Frontal cortex (tissue), 4 donors: ENCODE data around the gene SLC35A1. TPM values are rescaled to one million over a fixed set of nuclear protein-coding genes. Genes with fewer than 3 reads are reported as not detected.
A peak's percentile ranks its signal among the peaks of the same experiment; 100 is the strongest.
"Not testable (repeated sequence)": the region's sequence is repeated elsewhere in the genome, so short reads cannot be mapped to it uniquely, and the experiment has no call there.

Experiments used
- DNase-seq, 2 donors: peaks; one replicate each; pipeline ENCODE4 v3.0.0; 2012; ENCODE audit warnings: low spot score in 2 of 2
- FAIRE-seq: peaks from 2 replicates; lab custom pipeline; 2012; peaks lifted over from hg19 to GRCh38; lab: Jason Lieb, UNC
- total RNA-seq: library from RNA; depleted of rRNA; stranded (reverse); fragments of >200 nt; gene quantifications from one replicate; pipeline ENCODE4 v1.2.3, GENCODE V29; 2014
- donor health status: control.
- donor health status: control.
- donor health status: control.

The SLC35A1 gene, protein sequence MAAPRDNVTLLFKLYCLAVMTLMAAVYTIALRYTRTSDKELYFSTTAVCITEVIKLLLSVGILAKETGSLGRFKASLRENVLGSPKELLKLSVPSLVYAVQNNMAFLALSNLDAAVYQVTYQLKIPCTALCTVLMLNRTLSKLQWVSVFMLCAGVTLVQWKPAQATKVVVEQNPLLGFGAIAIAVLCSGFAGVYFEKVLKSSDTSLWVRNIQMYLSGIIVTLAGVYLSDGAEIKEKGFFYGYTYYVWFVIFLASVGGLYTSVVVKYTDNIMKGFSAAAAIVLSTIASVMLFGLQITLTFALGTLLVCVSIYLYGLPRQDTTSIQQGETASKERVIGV
- total RNA-seq, result 24.9 TPM

- FAIRE-seq, result no peak
Measured at GRCh38 chr6:87472525-87473418, at the start of gene SLC35A1. TSS of gene SLC35A1 (plus strand) at chr6:87472974. CDS start at chr6:87473004, 30 bp downstream.

GRCh38 chr6:87426789-87427188, 46.0 kb upstream of the SLC35A1 start:
- no peak for FAIRE-seq

More at GRCh38 chr6:87472525-87473418, at the start of gene SLC35A1:
- peak; percentile 86 to 87 for DNase-seq

GRCh38 chr6:87430499-87430898, 42.3 kb upstream of the SLC35A1 start:
- DNase-seq, result no peak
- no peak for FAIRE-seq

More at GRCh38 chr6:87426789-87427188, 46.0 kb upstream of the SLC35A1 start:
- DNase-seq, result no peak

GRCh38 chr6:87431263-87431662, 41.5 kb upstream of the SLC35A1 start:
- FAIRE-seq (no peak), DNase-seq (no peak)

GRCh38 chr6:87436435-87436834, 36.3 kb upstream of the SLC35A1 start:
- FAIRE-seq, result no peak
- DNase-seq, result no peak

DNA sequence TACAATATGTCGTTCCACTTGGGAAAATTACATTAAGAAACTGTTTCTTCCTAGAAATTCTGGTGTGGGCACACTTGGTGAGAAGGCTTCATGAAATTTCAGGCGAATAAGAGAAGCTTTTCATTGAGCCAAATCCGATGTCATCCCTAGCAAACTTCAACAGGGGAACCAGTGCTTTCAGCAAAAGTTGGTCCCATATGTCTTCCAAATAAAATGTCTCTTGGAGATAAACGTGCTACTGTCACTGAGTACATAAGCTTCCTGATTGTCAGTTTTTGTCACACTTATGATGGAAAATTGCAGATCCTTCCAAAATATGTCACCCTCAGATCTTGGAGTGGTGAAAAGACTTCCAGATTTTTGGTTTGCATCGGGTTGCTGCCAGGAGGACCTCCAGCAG, 31.1 kb upstream of the SLC35A1 start:
- FAIRE-seq (no peak), DNase-seq (no peak)

- no peak for DNase-seq
- FAIRE-seq, result no peak
Measured at GRCh38 chr6:87444362-87444761, 28.4 kb upstream of the SLC35A1 start.

DNA sequence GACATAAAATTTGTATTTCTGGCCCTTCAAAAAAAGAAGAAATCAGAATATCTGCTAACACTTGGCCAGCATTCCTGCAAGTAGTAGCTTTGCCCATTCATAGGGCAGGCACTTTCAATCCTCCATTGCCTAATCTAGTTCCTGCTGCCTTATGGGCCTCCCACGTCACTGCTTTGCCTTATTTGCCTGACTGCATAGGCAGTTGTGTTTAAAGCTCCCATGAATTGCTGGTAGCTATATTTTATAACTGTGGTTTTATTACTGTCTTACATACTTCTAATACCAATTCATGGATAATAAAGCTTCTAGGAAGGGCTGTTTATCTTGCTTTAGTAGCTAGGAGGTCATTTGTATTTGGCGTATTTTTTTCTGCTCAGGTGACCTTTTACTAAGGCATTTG, 7.7 kb upstream of the SLC35A1 start:
- no peak for FAIRE-seq
- no peak for DNase-seq

GRCh38 chr6:87473419-87473903, 687 bp downstream of the SLC35A1 start:
- FAIRE-seq (no peak), DNase-seq (peak; percentile 33 to 44)

- FAIRE-seq (no peak), DNase-seq (no peak)
Measured at GRCh38 chr6:87481931-87482330, 9.2 kb downstream of the SLC35A1 start.

GRCh38 chr6:87482366-87482765, 9.6 kb downstream of the SLC35A1 start:
- DNase-seq (no peak), FAIRE-seq (no peak)

- no peak for FAIRE-seq
- DNase-seq, result no peak
Measured at GRCh38 chr6:87483929-87484328, 11.2 kb downstream of the SLC35A1 start.

DNA sequence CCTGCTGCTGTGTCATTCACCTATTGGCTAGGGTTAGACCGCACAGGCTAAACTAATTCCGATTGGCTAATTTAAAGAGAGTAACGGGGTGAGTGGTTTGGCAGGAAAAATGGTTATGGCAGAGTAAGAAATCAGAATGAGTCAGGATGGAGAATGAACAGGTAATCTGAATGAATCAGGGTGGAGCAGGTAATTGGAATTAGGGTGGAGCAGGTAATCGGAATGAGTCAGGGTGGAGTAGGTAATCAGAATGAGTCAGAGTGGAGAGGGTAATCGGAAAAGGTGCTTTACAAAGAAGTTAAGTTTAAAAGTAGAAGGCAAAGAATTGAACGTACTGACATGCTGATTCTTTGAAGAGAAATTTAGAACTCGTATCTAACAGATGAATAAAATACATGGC, 11.7 kb downstream of the SLC35A1 start:
- DNase-seq, result no peak
- FAIRE-seq, result no peak

GRCh38 chr6:87487555-87487954, 14.8 kb downstream of the SLC35A1 start:
- FAIRE-seq, result no peak
- DNase-seq, result no peak

GRCh38 chr6:87489326-87489725, 16.6 kb downstream of the SLC35A1 start:
- not testable (repeated sequence) for DNase-seq, FAIRE-seq

DNA sequence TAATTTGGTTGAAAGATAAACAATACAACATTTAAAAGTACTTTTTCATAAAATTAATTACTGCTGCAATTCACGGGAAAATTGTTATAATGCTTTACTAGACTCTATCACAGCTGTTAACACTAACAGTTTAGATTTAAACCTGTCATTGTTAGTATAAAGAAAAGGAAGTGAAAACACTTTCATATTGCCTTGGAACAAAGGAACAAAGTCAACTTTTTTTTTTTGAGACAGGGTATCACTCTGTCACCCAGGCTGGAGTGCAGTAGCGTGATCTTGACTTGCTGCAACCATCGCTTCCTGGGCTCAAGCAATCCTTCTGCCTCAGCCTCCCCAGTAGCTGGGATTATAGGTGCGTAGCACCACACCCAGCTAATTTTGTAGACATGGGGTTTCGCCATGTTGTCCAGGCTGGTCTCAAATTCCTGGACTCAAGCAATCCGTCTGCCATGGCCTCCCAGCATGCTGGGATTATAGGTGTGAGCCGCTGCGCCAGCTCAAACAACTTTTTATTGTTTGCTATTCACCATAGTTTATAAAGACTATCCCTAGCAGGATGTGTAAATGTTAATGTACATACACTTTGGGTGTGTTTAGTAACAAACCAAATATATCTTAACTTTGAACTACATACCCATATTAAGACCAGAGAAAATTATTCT, 22.1 kb downstream of the SLC35A1 start:
- no peak for DNase-seq

DNA sequence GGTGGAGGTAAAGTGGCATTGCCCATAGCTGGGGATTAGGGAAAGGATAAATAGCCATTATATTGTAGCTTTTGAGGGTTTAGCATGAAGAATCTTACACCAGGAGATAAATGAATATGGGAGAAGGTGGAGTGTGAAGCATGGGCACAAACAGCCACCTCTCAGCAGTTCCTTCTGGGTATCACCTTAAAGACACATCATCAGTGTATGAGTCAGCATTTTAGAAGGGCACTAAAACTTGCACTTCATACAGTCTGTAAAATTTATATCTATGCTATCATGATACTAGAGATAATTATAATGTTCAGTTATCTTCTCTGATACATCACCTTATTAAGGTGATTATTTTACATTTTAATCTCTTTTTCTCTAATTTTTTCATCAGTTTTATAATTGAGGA, 25.3 kb downstream of the SLC35A1 start:
- no peak for FAIRE-seq
- DNase-seq, result no peak

More for the DNA sequence above, 22.1 kb downstream of the SLC35A1 start:
- no peak for FAIRE-seq

DNA sequence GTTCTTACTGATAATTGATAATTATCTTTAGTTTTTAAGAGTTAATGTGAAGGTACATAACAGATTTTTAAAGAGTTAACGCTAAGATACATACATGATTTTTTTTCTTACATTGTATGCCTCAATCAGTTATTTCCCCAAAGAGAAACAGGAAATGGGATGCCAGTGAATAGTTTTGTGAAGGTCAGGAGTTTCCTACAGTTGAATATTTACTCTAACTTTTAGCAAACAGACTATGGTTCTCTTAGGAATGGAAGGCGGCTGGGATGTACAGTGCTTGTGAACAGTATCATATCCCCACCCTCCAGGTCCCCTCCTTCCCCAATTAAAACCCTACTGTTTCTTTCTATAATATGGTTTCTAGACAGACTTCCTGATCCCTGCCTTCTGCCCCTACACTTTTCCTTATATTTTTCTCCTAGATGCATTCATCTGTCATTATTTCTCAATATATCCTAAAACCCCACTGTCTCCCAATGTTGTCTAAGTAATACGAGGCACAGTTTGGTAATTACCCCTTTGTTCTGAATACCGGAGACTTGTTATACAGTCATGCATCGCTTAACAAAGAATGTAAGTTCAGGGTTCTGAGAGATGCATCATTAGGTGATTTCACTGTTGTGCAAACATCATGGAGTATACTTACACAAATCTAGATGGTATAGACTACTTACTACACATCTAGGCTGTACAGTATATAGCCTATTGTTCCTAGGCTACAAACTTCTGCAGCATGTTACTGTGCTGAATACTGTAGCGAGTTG, 29.2 kb downstream of the SLC35A1 start:
- FAIRE-seq, result no peak
- DNase-seq, result no peak

DNA sequence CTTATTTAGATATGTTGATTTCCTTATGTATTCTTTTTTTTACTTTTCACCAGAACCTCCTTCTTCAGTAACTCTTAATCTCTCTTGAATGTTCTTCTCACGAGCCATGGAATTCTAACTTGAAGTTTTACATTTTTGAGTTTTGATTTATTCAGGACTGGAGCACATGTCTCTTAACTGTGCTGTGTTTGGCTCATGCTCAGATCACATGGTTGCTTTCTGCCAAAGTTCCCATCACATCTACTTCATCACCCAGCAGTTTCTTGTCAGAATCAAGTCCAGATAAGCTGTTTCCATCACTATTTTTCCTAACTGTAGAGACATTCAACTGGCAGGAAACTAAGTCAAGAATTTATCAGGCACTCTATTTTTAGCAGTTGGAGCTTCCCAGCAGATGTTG, 31.7 kb downstream of the SLC35A1 start:
- FAIRE-seq, result no peak
- DNase-seq, result no peak

- DNase-seq (no peak), FAIRE-seq (no peak)
Measured at GRCh38 chr6:87514831-87515230, 42.1 kb downstream of the SLC35A1 start.
